ENCODE data around the gene SLC5A6. TPM values are rescaled to one million over a fixed set of nuclear protein-coding genes. Genes with fewer than 3 reads are reported as not detected.
"Not testable (repeated sequence)": the region's sequence is repeated elsewhere in the genome, so short reads cannot be mapped to it uniquely, and the experiment has no call there.

SLC5A6 gene
- polyA plus RNA-seq, 1 experiment = 22.0 TPM

DNA sequence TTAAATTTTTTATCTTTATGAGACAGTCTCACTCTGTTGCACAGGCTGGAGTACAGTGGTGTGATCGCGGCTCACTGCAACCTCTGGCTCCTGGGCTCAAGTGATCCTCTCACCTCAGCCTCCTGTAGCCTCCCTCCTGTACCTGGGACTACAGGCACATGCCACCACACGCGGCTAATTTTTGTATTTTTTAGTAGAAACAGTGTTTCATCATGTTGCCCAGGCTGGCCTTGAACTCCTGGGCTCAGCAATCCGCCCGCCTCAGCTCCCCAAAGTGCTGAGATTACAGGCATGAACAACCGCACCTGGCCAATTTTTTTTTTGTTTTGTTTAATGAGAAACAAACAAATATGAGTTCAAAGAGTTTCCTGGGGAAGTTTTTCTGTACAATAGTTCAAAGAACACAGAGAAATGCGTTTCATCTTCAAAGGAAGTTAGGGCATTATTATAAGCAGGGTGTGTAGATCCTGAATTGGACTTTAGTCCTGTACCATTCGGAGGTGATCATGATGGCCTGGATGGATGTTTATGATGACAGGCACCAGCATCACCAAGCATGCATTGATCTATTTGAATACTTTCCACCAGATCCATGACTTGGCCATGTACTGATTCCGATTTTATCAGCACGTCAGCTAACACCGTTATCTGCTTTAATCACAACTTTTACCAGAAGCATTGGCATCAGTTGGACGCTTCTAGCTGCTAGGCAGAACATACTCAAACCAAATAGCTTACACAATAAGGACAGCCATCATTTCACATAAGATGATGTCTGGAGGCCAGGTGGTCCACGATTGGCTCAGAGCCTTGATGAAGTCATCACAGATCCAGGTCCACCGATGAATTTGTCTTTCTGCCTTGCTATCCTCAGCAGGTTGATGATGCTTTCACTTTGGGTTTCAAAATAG is 34.4 kb downstream of the SLC5A6 start:
- TF ChIP-seq, protein P1, sequence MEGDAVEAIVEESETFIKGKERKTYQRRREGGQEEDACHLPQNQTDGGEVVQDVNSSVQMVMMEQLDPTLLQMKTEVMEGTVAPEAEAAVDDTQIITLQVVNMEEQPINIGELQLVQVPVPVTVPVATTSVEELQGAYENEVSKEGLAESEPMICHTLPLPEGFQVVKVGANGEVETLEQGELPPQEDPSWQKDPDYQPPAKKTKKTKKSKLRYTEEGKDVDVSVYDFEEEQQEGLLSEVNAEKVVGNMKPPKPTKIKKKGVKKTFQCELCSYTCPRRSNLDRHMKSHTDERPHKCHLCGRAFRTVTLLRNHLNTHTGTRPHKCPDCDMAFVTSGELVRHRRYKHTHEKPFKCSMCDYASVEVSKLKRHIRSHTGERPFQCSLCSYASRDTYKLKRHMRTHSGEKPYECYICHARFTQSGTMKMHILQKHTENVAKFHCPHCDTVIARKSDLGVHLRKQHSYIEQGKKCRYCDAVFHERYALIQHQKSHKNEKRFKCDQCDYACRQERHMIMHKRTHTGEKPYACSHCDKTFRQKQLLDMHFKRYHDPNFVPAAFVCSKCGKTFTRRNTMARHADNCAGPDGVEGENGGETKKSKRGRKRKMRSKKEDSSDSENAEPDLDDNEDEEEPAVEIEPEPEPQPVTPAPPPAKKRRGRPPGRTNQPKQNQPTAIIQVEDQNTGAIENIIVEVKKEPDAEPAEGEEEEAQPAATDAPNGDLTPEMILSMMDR (IDR thresholded peaks at IDR 0.05; ENCODE audit: low read depth, low read length) = no peak
- ChIA-PET POLR2A (no interaction called here), CTCF (interaction anchor here (2.5 kb wide), 1 partner anchor 7 kb away, joined by 23 read pairs; no protein-coding TSS in a partner anchor)
- H3K27me3 ChIP-seq (ENCODE audit: control insufficient read depth, insufficient read depth, low read length) = peaks cover 21% of the 10 kb centered on the region
- no peaks in the 10 kb centered on the region for H3K9me3 ChIP-seq (ENCODE audit: control insufficient read depth, insufficient read depth, low read length)
- no peak overlapping the region for H3K27ac ChIP-seq (ENCODE audit: low read depth, low read length)
- no peak for DNase-seq (ENCODE audit: low read depth, low spot score)
- H3K4me3 ChIP-seq (ENCODE audit: low read depth, low read length) = no peak overlapping the region

DNA sequence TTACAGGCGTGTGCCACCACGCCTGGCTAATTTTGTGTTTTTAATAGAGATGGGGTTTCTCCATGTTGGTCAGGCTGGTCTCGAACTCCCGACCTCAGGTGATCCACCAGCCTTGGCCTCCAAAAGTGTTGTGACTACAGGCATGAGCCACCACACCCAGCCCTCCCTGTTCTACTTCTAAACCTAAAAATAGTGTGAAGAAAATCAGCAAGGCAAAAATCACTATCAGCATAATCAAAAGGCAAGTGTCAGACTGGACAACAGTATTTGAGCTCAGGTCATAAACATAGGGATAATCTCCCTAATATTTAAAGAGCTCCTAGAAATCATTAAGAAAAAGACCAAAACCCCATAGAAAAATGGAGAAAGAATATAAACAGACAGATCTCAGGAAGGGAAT is 36.3 kb downstream of the SLC5A6 start:
- POLR2A ChIA-PET = interaction anchor here (0.6 kb wide), 1 partner anchor 98 kb away, joined by 7 read pairs; no protein-coding TSS in a partner anchor
- H3K4me3 ChIP-seq (ENCODE audit: low read depth, low read length); H3K9me3 ChIP-seq (ENCODE audit: control insufficient read depth, insufficient read depth, low read length); DNase-seq (ENCODE audit: low read depth, low spot score); CTCF ChIA-PET; H3K27ac ChIP-seq (ENCODE audit: low read depth, low read length): not testable (repeated sequence)
- peaks cover 32% of the 10 kb centered on the region for H3K27me3 ChIP-seq (ENCODE audit: control insufficient read depth, insufficient read depth, low read length)

DNA sequence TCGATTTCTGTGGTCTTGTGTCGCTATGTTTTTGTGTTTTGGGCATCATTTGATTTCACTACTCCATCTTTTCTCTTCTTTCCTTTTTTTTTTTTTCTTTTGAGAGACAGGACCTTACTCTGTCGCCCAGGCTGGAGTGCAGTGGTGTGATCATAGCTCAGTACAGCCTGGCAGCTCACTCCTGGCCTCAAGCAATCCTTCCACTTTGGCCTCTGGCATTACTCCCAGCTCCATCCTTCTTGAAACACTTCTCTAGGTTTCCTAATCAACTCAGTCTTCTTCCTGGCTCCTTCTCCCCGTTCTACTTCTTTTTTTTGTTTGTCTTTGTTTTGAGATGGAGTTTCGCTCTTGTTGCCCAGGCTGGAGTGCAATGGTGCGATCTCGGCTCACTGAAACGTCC is 36.7 kb downstream of the SLC5A6 start:
- POLR2A ChIA-PET = no interaction called here
- TF ChIP-seq, protein P1 (IDR thresholded peaks at IDR 0.05; ENCODE audit: low read depth, low read length) = no peak
- peaks cover 35% of the 10 kb centered on the region for H3K27me3 ChIP-seq (ENCODE audit: control insufficient read depth, insufficient read depth, low read length)
- no peak overlapping the region for H3K27ac ChIP-seq (ENCODE audit: low read depth, low read length)
- no peak for DNase-seq (ENCODE audit: low read depth, low spot score)
- no peak overlapping the region for H3K4me3 ChIP-seq (ENCODE audit: low read depth, low read length)
- no peaks in the 10 kb centered on the region for H3K9me3 ChIP-seq (ENCODE audit: control insufficient read depth, insufficient read depth, low read length)
- CTCF ChIA-PET = interaction anchor here (1.3 kb wide), 1 partner anchor 16 kb away, joined by 5 read pairs; no protein-coding TSS in a partner anchor

GRCh38 chr2:27174638-27175037 is 37.4 kb downstream of the SLC5A6 start:
- ChIA-PET CTCF (interaction anchor here (1.3 kb wide), 1 partner anchor 17 kb away, joined by 5 read pairs; no protein-coding TSS in a partner anchor), POLR2A (no interaction called here)
- Histone ChIP-seq H3K27ac (ENCODE audit: low read depth, low read length) (no peak overlapping the region), H3K4me3 (ENCODE audit: low read depth, low read length) (no peak overlapping the region), H3K27me3 (ENCODE audit: control insufficient read depth, insufficient read depth, low read length) (peaks cover 38% of the 10 kb centered on the region), H3K9me3 (ENCODE audit: control insufficient read depth, insufficient read depth, low read length) (no peaks in the 10 kb centered on the region)
- DNase-seq (ENCODE audit: low read depth, low spot score) = no peak
- TF ChIP-seq, protein P1 (IDR thresholded peaks at IDR 0.05; ENCODE audit: low read depth, low read length) = no peak

- Histone ChIP-seq H3K27ac (ENCODE audit: low read depth, low read length) (no peak overlapping the region), H3K27me3 (ENCODE audit: control insufficient read depth, insufficient read depth, low read length) (peaks cover 37% of the 10 kb centered on the region), H3K4me3 (ENCODE audit: low read depth, low read length) (no peak overlapping the region), H3K9me3 (ENCODE audit: control insufficient read depth, insufficient read depth, low read length) (no peaks in the 10 kb centered on the region)
- ChIA-PET CTCF (interaction anchor here (0.6 to 3.6 kb wide), 4 partner anchors 8 to 47 kb away, joined by 5 to 26 read pairs (median 18); no protein-coding TSS in a partner anchor), POLR2A (interaction anchor here (0.6 kb wide), 1 partner anchor 134 kb away, joined by 4 read pairs; no protein-coding TSS in a partner anchor)
- no peak for DNase-seq (ENCODE audit: low read depth, low spot score)
- TF ChIP-seq, protein P1 (IDR thresholded peaks at IDR 0.05; ENCODE audit: low read depth, low read length) = no peak
Observed at GRCh38 chr2:27171351-27171848, 40.7 kb downstream of the SLC5A6 start.

Data from AG04450 (cell line).